ENCODE results near the gene KLHL5. TPM values are rescaled to one million over a fixed set of nuclear protein-coding genes. Genes with fewer than 3 reads are reported as not detected.

The KLHL5 gene
- polyA plus RNA-seq, 1 experiment = 184 TPM

DNA sequence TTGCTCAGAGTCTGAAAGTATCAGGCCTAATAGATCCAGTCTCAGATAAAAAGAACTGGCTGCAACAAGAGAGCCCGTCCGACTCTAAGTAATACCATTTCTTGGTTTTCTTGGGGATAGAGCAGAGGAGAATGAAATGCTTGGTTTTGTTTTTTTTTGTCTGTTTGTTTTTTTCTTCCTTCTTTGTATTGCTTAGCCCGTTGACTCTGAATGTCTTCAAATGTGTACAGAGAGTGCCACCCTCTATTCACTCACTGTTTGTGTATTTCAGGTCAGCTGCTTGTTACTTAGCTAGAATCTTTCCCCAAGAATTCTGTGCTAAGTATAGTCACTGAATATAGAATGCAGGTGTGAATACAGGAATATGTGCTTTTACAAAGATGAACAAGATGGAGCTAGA lies 24.1 kb upstream of the KLHL5 start:
- POLR2A ChIA-PET = no interaction called here
- CTCF ChIA-PET = interaction anchor here (0.7 kb wide), 1 partner anchor 256 kb away, joined by 3 read pairs; no protein-coding TSS in a partner anchor

DNA sequence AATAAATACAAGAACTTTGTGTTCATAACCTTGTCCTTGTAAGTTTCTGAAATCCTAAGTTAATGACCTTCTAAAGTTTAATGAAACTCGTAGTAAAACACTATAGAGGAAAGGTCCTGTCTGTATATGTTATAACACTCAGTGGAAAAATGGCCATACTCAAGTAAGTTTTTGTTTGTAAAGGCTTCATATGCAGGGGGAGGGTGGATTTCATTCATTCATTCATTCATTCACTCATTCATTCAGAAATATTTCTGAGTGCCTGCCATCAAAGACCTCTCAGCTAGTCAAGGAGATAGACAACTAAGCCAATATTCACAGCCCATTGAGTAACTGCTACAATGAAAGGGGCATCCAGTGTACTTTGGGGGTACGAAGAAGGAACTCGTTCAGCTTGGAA lies 22.9 kb upstream of the KLHL5 start:
- TF ChIP-seq, protein P1, sequence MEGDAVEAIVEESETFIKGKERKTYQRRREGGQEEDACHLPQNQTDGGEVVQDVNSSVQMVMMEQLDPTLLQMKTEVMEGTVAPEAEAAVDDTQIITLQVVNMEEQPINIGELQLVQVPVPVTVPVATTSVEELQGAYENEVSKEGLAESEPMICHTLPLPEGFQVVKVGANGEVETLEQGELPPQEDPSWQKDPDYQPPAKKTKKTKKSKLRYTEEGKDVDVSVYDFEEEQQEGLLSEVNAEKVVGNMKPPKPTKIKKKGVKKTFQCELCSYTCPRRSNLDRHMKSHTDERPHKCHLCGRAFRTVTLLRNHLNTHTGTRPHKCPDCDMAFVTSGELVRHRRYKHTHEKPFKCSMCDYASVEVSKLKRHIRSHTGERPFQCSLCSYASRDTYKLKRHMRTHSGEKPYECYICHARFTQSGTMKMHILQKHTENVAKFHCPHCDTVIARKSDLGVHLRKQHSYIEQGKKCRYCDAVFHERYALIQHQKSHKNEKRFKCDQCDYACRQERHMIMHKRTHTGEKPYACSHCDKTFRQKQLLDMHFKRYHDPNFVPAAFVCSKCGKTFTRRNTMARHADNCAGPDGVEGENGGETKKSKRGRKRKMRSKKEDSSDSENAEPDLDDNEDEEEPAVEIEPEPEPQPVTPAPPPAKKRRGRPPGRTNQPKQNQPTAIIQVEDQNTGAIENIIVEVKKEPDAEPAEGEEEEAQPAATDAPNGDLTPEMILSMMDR (IDR thresholded peaks at IDR 0.05; ENCODE audit: low read depth, low read length) = no peak
- no peak for DNase-seq (ENCODE audit: low read depth, low spot score)
- POLR2A ChIA-PET = no interaction called here
- H3K27me3 ChIP-seq (ENCODE audit: control insufficient read depth, insufficient read depth, low read length) = no peaks in the 10 kb centered on the region
- no peaks in the 10 kb centered on the region for H3K9me3 ChIP-seq (ENCODE audit: control insufficient read depth, insufficient read depth, low read length)
- H3K4me3 ChIP-seq (ENCODE audit: low read depth, low read length) = no peak overlapping the region
- H3K27ac ChIP-seq (ENCODE audit: low read depth, low read length) = no peak overlapping the region
- CTCF ChIA-PET = no interaction called here

More for the DNA sequence above, 24.1 kb upstream of the KLHL5 start:
- Histone ChIP-seq H3K4me3 (ENCODE audit: low read depth, low read length) (no peak overlapping the region), H3K9me3 (ENCODE audit: control insufficient read depth, insufficient read depth, low read length) (no peaks in the 10 kb centered on the region), H3K27ac (ENCODE audit: low read depth, low read length) (no peak overlapping the region), H3K27me3 (ENCODE audit: control insufficient read depth, insufficient read depth, low read length) (no peaks in the 10 kb centered on the region)
- TF ChIP-seq, protein P1 (IDR thresholded peaks at IDR 0.05; ENCODE audit: low read depth, low read length) = no peak
- DNase-seq (ENCODE audit: low read depth, low spot score) = no peak

DNA sequence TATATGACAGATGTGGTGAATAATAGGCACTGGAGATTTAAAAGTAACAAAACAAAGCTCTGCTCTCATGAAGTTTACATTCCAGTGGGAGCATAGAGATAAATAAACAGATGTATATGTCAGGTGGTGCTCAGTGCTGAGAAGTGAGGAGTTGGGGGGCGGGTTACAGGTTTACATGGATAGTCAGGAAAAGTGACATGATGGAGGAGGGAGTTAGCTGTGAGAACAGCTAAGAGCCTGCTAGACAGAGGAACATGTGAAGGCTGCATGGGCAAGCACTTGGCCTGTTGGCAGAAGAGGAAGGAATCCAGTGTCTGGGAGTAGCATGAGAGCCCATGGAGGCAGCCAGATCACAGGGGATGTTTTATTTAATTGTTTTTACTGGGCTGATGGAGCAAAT lies 19.7 kb upstream of the KLHL5 start:
- Histone ChIP-seq H3K4me3 (ENCODE audit: low read depth, low read length) (no peak overlapping the region), H3K9me3 (ENCODE audit: control insufficient read depth, insufficient read depth, low read length) (0 out of 2 replicates have a peak, but pooled peaks cover 3% of the 10 kb centered on the region), H3K27me3 (ENCODE audit: control insufficient read depth, insufficient read depth, low read length) (no peaks in the 10 kb centered on the region), H3K27ac (ENCODE audit: low read depth, low read length) (peak overlapping the region; percentile 79)
- CTCF ChIA-PET = no interaction called here
- TF ChIP-seq, protein P1 (IDR thresholded peaks at IDR 0.05; ENCODE audit: low read depth, low read length) = no peak
- DNase-seq (ENCODE audit: low read depth, low spot score) = no peak
- POLR2A ChIA-PET = interaction anchor here (1.1 to 3.2 kb wide), 2 partner anchors 21 to 93 kb away, joined by 4 to 32 read pairs; no protein-coding TSS in a partner anchor

DNA sequence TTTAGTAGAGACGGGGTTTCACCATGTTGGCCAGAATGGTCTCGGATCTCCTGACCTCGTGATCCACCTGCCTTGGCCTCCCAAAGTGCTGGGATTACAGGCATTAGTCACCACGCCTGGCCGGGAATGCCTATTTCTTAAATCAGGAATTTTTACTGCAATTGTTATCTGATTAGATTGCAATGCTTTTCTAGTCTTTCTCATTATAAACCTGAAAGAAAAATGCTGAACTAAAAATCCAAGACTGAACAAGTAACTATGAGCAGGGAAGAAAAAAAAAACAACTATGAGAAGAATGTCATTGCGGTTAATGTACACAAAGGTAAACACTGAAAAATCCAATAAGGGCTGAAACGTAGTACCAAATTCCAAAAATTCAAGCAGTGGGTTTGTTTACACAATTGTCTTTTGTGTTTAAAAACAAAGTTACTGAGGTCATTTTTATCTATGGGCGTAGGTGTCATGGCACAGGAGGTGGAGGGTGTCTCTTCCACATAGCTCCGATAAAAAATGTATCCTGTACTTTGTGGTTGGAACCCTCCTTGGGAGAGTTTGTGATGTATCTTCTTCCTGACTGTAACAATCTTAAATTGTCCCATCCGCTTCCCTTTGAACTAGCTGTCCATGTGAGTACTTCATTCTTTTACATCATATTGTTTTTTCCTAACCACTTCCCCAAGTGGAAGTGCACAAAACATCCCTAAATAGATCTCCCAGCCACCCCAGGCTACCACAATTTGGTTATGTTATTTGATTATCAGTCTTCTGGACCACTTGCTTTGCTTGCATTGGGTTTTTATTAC lies 18.8 kb upstream of the KLHL5 start:
- Histone ChIP-seq H3K27me3 (ENCODE audit: control insufficient read depth, insufficient read depth, low read length) (no peaks in the 10 kb centered on the region), H3K27ac (ENCODE audit: low read depth, low read length) (peak overlapping the region; percentile 90), H3K4me3 (ENCODE audit: low read depth, low read length) (no peak overlapping the region; the same call in 1 of the 2 replicates), H3K9me3 (ENCODE audit: control insufficient read depth, insufficient read depth, low read length) (0 out of 2 replicates have a peak, but pooled peaks cover 3% of the 10 kb centered on the region)
- DNase-seq (ENCODE audit: low read depth, low spot score) = no peak
- ChIA-PET POLR2A (interaction anchor here (1.1 to 3.2 kb wide), 4 partner anchors 58 to 100 kb away, joined by 4 to 32 read pairs (median 9); no protein-coding TSS in a partner anchor), CTCF (interaction anchor here (0.9 to 1.3 kb wide), 2 partner anchors 56 to 209 kb away, joined by 3 read pairs; no protein-coding TSS in a partner anchor)
- TF ChIP-seq, protein P1 (IDR thresholded peaks at IDR 0.05; ENCODE audit: low read depth, low read length) = no peak

DNA sequence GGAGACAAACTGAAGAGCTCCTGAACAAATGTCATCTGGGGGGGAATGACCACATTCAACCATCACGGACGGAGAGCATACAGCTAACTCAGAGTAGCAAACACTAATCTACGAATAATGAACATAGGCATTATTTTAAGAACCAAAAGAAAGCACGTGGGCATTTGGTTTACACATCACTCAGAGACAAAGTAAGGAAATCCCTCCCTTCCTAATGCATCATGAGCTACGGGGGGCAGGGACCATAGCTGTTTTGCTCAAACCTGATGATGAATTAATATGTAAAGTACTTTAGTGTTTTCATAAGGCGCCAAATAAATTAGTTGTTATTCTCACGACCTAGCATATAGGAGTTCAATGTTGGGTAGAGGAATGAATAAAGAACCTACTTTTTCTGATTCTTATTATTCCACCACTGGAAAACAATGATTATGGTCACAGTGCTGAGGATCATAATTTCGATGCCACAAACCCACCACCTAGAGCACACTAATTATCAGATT lies 18.1 kb upstream of the KLHL5 start:
- POLR2A ChIA-PET = interaction anchor here (0.8 to 3.2 kb wide), 9 partner anchors 59 to 140 kb away, joined by 3 to 32 read pairs (median 5); no protein-coding TSS in a partner anchor
- CTCF ChIA-PET = interaction anchor here (0.9 to 1.3 kb wide), 2 partner anchors 57 to 210 kb away, joined by 3 read pairs; no protein-coding TSS in a partner anchor
- Histone ChIP-seq H3K27me3 (ENCODE audit: control insufficient read depth, insufficient read depth, low read length) (no peaks in the 10 kb centered on the region), H3K27ac (ENCODE audit: low read depth, low read length) (peak overlapping the region; percentile 90), H3K9me3 (ENCODE audit: control insufficient read depth, insufficient read depth, low read length) (0 out of 2 replicates have a peak, but pooled peaks cover 3% of the 10 kb centered on the region), H3K4me3 (ENCODE audit: low read depth, low read length) (peak overlapping the region; percentile 74)
- DNase-seq (ENCODE audit: low read depth, low spot score) = no peak
- TF ChIP-seq, protein P1 (IDR thresholded peaks at IDR 0.05; ENCODE audit: low read depth, low read length) = no peak
